Measurements from ENCODE around the gene APPBP2.
A peak's percentile ranks its signal among the peaks of the same experiment; 100 is the strongest.
"Not testable (repeated sequence)": the region's sequence is repeated elsewhere in the genome, so short reads cannot be mapped to it uniquely, and the experiment has no call there.

Gene APPBP2

DNA sequence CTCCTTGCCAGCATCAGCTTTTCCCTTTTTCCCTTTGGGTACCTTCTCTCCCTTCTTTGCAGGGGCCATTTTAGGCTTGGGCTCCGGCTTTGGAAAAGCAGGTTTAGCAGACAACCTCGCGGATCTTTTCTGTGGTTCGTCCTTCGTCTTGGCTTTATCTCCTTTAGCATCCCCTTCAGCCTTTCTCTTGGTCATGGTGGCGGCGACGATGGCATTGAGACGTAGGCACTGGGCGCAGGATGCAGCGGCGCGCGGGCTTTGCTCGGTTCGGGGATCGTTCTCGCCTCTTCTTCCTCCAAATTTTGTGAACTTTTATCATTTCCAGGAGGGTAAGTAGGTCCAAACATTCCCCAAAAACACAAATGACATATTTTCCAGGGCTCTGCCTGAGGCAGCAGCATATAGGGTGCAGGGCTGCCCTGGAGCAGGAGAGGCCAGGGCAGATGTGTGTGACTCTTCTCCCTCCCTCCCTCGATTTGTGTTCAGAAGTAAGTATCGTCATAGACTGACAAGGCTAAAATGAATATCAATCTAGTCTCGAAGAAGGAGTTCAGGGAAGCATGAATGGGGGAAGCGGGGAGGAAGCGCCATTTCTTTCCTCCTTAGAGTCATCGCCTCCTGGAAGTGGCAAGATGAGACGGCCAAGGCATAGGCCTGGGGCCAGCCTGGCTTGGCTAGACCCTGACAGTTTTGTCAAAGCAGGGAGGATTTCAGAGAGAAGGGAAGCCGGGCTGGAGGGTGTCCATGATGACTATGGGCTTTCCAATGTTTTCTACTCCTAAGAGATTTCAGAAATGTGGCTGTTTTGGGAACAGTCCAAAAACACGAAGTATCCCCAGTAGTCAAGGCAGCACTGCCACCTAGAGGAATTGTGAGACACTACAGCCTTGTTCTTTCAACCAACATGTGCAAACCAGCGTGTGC lies 90.5 kb downstream of the APPBP2 start:
- H3K4me3 ChIP-seq (ENCODE audit: control insufficient read depth, low read depth, low read length) = no peak overlapping the region; the same call in 1 of the 2 replicates
- TF ChIP-seq, protein P1, sequence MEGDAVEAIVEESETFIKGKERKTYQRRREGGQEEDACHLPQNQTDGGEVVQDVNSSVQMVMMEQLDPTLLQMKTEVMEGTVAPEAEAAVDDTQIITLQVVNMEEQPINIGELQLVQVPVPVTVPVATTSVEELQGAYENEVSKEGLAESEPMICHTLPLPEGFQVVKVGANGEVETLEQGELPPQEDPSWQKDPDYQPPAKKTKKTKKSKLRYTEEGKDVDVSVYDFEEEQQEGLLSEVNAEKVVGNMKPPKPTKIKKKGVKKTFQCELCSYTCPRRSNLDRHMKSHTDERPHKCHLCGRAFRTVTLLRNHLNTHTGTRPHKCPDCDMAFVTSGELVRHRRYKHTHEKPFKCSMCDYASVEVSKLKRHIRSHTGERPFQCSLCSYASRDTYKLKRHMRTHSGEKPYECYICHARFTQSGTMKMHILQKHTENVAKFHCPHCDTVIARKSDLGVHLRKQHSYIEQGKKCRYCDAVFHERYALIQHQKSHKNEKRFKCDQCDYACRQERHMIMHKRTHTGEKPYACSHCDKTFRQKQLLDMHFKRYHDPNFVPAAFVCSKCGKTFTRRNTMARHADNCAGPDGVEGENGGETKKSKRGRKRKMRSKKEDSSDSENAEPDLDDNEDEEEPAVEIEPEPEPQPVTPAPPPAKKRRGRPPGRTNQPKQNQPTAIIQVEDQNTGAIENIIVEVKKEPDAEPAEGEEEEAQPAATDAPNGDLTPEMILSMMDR (IDR thresholded peaks at IDR 0.05; ENCODE audit: control insufficient read depth, insufficient read depth, low read depth, low read length, missing control alignments) = peak; percentile 88
- DNase-seq (ENCODE audit: low read depth) = peak; percentile 68

DNA sequence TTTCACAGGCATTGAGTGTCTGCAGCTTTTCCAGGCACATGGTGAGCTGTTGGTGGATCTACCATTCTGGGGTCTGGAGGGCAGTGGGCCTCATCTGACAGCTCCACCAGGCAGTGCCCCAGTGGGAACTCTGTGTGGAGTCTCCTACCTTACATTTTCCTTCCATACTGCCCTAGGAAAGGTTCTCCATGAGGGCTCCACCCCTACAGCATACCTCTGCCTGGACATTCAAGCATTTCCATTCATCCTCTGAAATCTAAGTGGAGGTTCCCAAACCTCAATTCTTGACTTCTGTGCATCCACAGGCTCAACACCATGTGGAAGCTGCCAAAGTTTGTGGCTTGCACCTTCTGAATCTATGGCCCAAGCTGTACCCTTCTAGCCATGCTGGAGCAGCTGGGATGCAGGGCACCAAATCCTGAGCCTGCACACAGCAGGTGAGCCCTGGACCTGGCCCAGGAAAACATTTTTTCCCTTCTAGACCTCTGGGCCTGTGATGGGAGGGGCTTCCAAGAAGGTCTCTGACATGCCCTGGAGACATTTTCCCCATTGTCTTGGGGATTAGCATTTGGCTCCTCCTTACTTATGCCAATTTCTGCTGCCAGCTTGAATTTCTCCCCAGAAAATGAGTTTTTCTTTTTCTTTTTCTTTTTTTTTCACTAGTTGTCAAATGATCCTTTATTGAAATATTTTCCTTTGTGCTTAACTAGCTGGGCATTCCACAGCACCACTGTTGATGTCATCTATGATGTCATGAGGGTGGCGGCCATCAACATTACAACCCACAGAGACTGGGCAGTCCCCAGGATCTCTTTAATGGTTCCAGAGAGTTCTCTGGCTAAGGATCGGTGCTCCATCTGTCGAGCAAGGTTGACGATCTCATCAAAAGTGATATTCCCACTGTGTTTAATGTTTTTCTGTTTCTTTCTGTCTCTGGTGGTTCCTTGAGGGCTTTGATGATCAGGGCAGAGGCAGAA lies 92.7 kb downstream of the APPBP2 start:
- not testable (repeated sequence) for H3K4me3 ChIP-seq (ENCODE audit: control insufficient read depth, low read depth, low read length); DNase-seq (ENCODE audit: low read depth)

DNA sequence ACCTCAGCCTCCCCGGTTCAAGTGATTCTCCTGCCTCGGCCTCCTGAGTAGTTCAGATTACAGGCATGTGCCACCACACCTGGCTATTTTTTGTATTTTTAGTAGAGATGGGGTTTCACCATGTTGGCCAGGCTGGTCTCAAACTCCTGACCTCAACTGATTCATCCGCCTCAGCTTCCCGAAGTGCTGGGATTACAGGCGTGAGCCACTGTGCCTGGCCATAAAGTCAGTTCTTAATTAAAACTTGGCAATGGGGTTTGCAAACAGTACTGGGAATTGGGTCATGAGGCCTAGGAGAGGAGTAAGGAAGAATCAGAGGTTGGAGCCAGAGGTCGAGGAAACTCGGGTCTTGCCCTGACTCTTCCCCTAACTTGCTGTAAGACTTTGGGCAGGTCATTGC lies 95.5 kb downstream of the APPBP2 start:
- DNase-seq (ENCODE audit: low read depth); H3K4me3 ChIP-seq (ENCODE audit: control insufficient read depth, low read depth, low read length): not testable (repeated sequence)

DNA sequence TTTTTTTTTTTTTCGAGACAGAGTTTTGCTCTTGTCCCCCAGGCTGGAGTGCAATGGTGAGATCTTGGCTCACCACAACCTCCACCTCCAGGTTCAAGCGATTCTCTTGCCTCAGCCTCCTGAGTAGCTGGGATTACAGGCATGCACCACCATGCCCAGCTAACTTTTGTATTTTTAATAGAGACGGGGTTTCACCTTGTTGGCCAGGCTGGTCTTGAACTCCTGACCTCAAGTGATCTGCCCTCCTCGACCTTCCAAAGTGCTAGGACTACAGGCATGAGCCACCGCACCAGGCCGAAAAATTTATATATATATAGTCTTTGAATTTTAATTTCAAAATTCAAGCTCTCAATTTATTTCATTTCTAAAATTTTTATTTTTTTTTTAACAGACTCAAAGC lies 97.6 kb downstream of the APPBP2 start:
- DNase-seq (ENCODE audit: low read depth); H3K4me3 ChIP-seq (ENCODE audit: control insufficient read depth, low read depth, low read length): not testable (repeated sequence)

DNA sequence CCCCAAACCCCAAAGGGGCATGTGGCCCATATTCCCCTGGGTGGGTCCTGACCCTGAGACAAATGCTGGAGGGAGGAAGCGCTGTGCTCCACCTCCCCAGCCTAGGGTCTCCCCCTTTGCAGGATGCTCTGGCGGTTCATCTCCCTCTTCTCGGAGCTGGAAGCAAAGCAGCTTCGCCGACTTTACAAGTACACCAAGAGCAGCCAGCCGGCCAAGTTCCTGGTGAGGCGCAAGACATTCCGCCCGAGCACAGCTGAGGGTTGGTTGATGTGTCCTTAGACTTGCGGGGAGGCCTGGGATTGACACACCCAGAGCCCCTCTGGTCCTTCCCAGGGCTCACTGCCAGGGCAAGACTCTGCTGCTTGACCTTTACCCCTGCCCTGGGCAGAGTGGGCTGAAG lies 99.4 kb downstream of the APPBP2 start:
- DNase-seq (ENCODE audit: low read depth) = no peak
- TF ChIP-seq, protein P1 (IDR thresholded peaks at IDR 0.05; ENCODE audit: control insufficient read depth, insufficient read depth, low read depth, low read length, missing control alignments) = no peak
- no peak overlapping the region for H3K4me3 ChIP-seq (ENCODE audit: control insufficient read depth, low read depth, low read length)

DNA sequence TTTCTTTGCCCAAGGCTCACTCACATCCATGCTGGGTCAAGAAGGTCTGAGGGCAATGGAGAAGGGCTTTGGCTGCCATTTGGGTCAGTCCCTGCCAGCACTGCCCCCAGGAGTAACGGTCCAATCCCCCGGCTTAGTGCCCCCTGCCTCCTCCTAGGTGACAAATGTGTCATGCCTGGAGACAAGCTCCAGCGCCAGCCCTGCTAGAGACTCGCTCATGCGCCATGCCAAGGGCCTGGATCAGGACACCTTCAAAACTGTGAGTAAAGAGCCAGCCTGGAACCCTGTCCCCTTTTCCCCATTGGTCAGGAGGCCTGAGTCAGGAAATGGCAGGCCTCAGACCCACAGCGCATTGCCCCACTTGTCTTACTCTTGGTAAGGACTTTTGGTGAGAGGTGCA lies 100.4 kb downstream of the APPBP2 start:
- DNase-seq (ENCODE audit: low read depth) = no peak
- TF ChIP-seq, protein P1 (IDR thresholded peaks at IDR 0.05; ENCODE audit: control insufficient read depth, insufficient read depth, low read depth, low read length, missing control alignments) = no peak
- no peak overlapping the region for H3K4me3 ChIP-seq (ENCODE audit: control insufficient read depth, low read depth, low read length)

DNA sequence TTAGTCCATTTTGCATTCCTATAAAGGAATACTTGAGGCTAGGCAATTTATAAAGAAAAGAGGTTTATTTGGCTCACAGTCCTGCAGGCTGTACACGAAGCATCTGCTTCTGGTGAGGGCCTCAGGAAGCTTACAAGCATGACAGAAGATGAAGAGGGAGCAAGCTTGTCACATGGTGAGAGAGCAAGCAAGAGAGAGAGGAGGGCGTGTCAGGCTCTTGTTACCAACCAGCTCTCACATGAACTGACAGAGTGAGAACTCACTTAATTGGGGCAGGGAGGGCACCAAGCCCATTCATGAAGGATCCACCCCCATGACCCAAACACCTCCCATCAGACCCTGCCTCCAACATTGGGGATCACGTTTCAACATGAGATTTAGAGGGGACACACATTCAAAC lies 102.2 kb downstream of the APPBP2 start:
- no peak for DNase-seq (ENCODE audit: low read depth)
- TF ChIP-seq, protein P1 (IDR thresholded peaks at IDR 0.05; ENCODE audit: control insufficient read depth, insufficient read depth, low read depth, low read length, missing control alignments) = no peak
- H3K4me3 ChIP-seq (ENCODE audit: control insufficient read depth, low read depth, low read length) = no peak overlapping the region

DNA sequence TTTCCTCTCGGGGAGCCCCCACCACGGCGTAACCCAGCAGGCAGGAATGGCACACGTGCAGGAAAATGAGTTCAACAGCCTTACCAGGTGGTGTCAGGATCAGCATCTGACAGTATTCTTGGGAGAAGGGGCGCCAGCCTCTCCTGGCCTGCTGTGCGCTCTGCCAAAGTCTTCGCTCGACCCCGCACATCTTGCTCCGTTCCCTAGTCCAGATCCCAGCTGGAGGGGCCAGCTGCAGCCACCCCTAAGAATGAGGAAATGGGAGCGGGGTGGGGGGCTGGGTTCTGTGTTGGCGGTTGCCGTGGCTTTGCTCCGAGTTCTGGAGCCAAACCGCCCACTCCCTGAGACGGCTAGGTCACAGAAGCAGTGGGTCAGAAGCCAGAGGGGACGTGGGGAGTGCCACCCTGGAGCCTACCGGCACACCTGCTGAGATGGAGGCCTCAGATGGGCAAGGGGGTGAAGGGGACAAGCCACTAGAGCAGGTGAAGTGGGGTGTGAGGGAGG lies 103.8 kb downstream of the APPBP2 start, which contains the start of gene CHCT1:
CHCT1 (plus strand) TSS at position 328 of the 504 bp plus-strand sequence; CDS start at position 432, 104 bp downstream.
- DNase-seq (ENCODE audit: low read depth) = no peak
- TF ChIP-seq, protein P1 (IDR thresholded peaks at IDR 0.05; ENCODE audit: control insufficient read depth, insufficient read depth, low read depth, low read length, missing control alignments) = no peak
- peak within 1 kb of the TSS; percentile 47 for H3K4me3 ChIP-seq (ENCODE audit: control insufficient read depth, low read depth, low read length)
